ENCODE results near the gene XRCC3. TPM values are rescaled to one million over a fixed set of nuclear protein-coding genes. Genes with fewer than 3 reads are reported as not detected.

The XRCC3 gene
- total RNA-seq, 2 experiments from 2014 or later, result 46.2 to 52.5 TPM

DNA sequence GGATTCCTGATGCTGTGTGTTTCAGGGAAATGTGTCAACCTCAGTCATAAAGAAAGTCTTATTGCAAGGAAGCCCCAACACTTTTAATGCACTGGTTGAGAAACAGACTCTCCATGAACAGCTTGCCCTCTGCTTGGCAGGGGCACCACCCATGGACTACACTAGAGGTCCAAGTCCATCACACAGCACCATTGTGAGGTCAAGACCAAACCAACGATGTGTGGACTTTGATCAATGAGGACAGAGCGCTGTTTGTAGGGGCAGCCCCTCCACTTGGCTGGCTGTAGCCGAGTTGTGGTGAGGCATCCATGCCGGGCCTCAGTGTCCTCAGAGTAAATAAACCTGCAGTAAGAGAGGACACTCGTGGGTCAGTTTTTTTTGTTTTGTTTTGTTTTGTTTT, 30.2 kb upstream of the XRCC3 start:
- no peaks in the 10 kb centered on the region for H3K9me3 Mint-ChIP-seq (ENCODE audit: insufficient read depth)
- peaks cover 25% of the 10 kb centered on the region for H3K4me1 Mint-ChIP-seq (ENCODE audit: low read depth)
- no peaks in the 10 kb centered on the region for H3K27me3 Mint-ChIP-seq (ENCODE audit: low read depth)
- no peak overlapping the region for H3K27ac Mint-ChIP-seq
- CTCF ChIA-PET, result no interaction called here
- DNase-seq, result no peak
- POLR2A ChIA-PET, result interaction anchor here (0.8 kb wide), 1 partner anchor 206 kb away, joined by 3 read pairs; no protein-coding TSS in a partner anchor
- ATAC-seq, result no peak
- H3K4me3 Mint-ChIP-seq, result no peak overlapping the region
- peaks cover 6% of the 10 kb centered on the region for H3K36me3 Mint-ChIP-seq (ENCODE audit: low read depth)

DNA sequence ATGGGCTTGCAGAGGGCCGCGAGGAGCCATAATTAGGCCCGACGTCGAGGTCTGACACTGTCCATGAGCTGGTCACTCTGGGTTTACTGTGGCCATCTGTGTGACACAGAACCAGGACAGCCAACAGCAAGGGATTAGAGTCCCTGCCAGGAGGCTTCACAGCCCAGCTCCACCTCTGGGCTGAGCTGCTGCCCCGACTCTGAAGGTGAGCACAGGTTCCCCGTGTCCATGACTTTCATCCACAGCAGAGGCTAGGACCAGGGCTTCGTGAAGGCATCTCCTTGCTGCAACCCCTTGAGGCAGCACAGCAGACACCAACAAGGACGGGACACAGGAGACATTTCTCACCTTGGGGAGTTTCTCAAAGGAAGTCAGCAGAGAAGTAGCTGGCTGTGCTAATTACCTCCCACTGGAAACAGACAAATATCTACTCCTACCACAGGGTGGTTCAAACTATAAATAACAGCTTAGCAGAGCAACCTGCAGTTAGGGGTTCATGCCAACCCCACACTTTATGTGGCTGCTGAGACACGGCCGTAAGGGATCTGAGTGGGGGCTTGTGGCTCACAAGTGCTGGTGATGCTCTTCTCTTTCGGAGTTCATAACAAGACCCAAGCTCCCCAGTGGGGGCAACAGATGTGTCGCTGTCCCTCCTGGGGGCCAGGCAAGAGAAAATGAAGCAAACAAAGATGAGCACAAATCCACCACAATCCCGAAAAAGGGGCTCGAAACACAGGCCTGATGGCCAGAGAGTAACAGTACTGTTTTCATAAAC, 29.6 kb upstream of the XRCC3 start:
- POLR2A ChIA-PET, result no interaction called here
- H3K9me3 Mint-ChIP-seq (ENCODE audit: insufficient read depth), result no peaks in the 10 kb centered on the region

DNA sequence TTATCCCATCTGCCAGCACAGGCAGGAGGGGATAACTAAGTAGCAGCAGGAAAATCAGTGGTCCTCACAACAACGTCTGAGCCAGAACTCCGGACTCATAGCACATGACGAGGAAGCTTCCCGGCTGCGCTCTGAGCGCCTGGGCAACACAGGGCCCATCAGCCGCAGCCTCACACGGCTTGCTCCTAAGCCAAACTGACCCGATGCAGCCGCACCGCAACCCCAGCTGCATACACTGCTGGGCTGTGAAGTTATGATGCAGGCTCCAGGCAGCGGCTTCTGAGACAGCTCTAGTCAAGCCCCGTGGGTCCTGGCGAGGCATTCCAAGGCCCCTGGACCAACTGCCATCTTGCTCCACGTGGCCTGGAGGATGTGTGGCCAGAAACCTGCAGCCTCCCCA, 28.4 kb upstream of the XRCC3 start:
- H3K36me3 Mint-ChIP-seq (ENCODE audit: low read depth), result no peaks in the 10 kb centered on the region
- ChIA-PET POLR2A (no interaction called here), CTCF (no interaction called here)
- no peak overlapping the region for H3K4me3 Mint-ChIP-seq
- H3K27me3 Mint-ChIP-seq (ENCODE audit: low read depth), result no peaks in the 10 kb centered on the region
- DNase-seq (no peak), ATAC-seq (no peak)
- peaks cover 13% of the 10 kb centered on the region for H3K4me1 Mint-ChIP-seq (ENCODE audit: low read depth)
- H3K9me3 Mint-ChIP-seq (ENCODE audit: insufficient read depth), result no peaks in the 10 kb centered on the region
- H3K27ac Mint-ChIP-seq, result no peak overlapping the region

More for the DNA sequence above, 29.6 kb upstream of the XRCC3 start:
- H3K36me3 Mint-ChIP-seq (ENCODE audit: low read depth), result peaks cover 5% of the 10 kb centered on the region
- no peaks in the 10 kb centered on the region for H3K27me3 Mint-ChIP-seq (ENCODE audit: low read depth)
- DNase-seq (no peak), ATAC-seq (no peak)
- H3K4me1 Mint-ChIP-seq (ENCODE audit: low read depth), result peaks cover 21% of the 10 kb centered on the region
- no peak overlapping the region for H3K4me3 Mint-ChIP-seq
- CTCF ChIA-PET, result no interaction called here
- H3K27ac Mint-ChIP-seq, result no peak overlapping the region

DNA sequence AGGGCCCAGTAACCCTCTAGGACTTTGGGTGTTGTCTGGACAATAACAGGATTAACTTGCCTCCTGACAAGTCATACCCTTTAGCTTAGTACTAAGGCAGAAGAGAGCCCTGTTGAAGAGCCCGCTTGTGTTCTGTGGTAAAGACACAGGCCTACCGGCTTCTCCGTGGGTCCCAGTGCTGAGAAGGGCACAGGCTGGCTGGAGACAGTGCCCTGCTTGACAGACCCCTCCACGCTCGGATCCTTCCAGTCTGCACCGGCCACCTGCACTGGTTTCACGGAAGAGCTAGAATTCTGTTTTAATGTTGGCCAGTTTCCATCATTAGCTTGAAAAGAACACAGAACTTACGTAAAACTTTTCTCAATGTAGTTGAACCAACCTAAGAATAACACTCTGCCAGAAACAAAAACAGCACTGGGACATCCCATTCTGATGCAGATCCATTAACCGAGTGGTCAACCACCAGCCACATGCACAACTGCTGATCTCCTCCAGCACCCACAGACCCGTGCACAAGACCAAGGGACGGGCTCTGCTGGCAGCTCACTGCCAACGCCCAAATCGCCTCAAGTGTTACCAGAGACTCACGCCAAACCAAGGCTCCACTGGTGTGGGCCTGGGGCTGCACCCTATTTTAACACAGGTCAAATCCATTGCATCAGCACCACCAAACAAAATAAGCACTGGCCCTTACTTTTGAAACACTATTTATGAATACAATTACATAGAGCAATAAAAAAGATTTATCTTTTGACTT, 27.4 kb upstream of the XRCC3 start:
- Mint-ChIP-seq H3K36me3 (ENCODE audit: low read depth) (no peaks in the 10 kb centered on the region), H3K27me3 (ENCODE audit: low read depth) (no peaks in the 10 kb centered on the region), H3K4me1 (ENCODE audit: low read depth) (peaks cover 3% of the 10 kb centered on the region), H3K4me3 (no peak overlapping the region), H3K27ac (no peak overlapping the region), H3K9me3 (ENCODE audit: insufficient read depth) (no peaks in the 10 kb centered on the region)
- ChIA-PET CTCF (interaction anchor here (1.3 kb wide), 1 partner anchor 31 kb away, joined by 3 read pairs; no protein-coding TSS in a partner anchor), POLR2A (interaction anchor here (0.5 kb wide), 1 partner anchor 17 kb away, joined by 3 read pairs; no protein-coding TSS in a partner anchor)
- ATAC-seq (no peak), DNase-seq (no peak)

- ATAC-seq, result no peak
- no peaks in the 10 kb centered on the region for H3K27me3 Mint-ChIP-seq (ENCODE audit: low read depth)
- no peak for DNase-seq
- ChIA-PET CTCF (no interaction called here), POLR2A (no interaction called here)
- H3K9me3 Mint-ChIP-seq (ENCODE audit: insufficient read depth), result no peaks in the 10 kb centered on the region
- H3K36me3 Mint-ChIP-seq (ENCODE audit: low read depth), result no peaks in the 10 kb centered on the region
- no peak overlapping the region for H3K4me3 Mint-ChIP-seq
- H3K4me1 Mint-ChIP-seq (ENCODE audit: low read depth), result no peaks in the 10 kb centered on the region
- no peak overlapping the region for H3K27ac Mint-ChIP-seq
These were observed 26.6 kb upstream of the XRCC3 start for GRCh38 chr14:103741876-103742275.

DNA sequence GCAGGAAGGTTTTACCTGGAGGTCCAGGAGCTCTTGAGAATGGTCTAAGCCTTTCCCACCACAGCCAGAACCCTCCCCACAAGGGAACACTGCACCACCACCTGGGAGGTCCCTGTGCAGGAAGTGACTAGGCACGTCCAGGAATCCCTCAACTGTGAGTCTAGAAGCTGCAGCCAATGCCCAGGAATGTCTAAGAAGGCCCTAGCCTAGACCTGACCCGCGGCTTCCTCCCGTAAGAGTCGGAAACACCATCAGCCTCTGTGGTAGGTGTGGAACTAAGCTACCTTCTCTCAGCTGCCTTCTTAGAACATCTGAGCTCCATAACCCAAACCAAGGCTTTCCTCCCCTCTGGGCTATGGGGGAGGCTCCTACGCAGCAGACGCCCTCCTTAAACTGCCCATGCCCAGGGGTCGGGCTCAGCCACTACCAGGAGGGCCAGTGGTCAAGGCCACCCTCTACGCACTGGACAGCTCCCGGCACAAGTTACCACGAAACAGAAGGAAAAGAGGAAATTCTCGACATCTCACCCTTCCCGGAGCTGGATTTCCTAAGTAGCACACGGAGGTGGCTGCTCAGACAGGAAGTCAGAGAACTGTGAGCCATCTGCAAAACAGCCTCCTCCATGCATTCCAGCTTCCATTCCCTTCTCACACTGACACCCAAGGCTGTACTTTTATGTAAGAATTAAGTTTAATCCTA, 25.9 kb upstream of the XRCC3 start:
- ATAC-seq (no peak), DNase-seq (no peak)
- H3K4me1 Mint-ChIP-seq (ENCODE audit: low read depth), result no peaks in the 10 kb centered on the region
- H3K9me3 Mint-ChIP-seq (ENCODE audit: insufficient read depth), result no peaks in the 10 kb centered on the region
- H3K27me3 Mint-ChIP-seq (ENCODE audit: low read depth), result no peaks in the 10 kb centered on the region
- no peaks in the 10 kb centered on the region for H3K36me3 Mint-ChIP-seq (ENCODE audit: low read depth)
- ChIA-PET POLR2A (no interaction called here), CTCF (no interaction called here)
- H3K27ac Mint-ChIP-seq, result no peak overlapping the region
- no peak overlapping the region for H3K4me3 Mint-ChIP-seq

DNA sequence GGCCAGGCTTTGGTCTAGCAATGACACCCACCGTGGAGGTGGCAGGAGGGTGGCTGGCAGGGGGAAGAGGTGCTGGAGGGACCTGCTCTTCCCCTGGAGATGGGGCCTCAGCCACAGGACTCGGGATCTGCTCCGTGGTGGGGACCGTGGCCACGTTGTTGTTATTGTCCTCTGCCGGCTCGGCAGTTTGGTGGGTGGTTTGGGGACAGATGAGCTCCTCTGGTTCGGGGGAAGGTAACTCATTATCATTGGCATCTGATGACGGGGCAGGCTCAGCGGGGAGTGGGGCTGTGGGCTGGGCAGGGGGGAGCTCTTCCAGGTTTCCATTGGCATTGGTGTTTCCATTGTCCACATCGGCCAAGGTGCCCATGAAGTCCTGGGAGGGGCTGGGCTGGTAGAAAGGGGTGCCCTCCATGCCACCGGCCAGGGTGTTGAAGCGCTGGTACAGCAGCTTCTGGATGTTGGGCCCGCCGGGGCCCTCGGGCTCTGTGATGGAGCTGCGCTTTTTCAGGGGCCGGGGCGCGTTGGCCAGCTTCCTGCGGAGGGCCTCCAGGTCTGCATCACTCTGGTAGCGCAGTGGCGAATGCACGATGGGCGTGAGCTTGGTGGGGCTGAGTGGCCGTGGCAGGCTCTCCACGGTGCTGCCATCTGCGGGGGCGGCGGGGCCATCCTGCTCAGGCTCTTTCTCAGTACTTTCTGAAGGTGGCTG, 24.7 kb upstream of the XRCC3 start:
- ChIA-PET POLR2A (no interaction called here), CTCF (no interaction called here)
- Mint-ChIP-seq H3K36me3 (ENCODE audit: low read depth) (no peaks in the 10 kb centered on the region), H3K27me3 (ENCODE audit: low read depth) (no peaks in the 10 kb centered on the region), H3K9me3 (ENCODE audit: insufficient read depth) (no peaks in the 10 kb centered on the region), H3K27ac (no peak overlapping the region), H3K4me3 (no peak overlapping the region), H3K4me1 (ENCODE audit: low read depth) (no peaks in the 10 kb centered on the region)
- no peak for ATAC-seq
- no peak for DNase-seq

- Mint-ChIP-seq H3K36me3 (ENCODE audit: low read depth) (no peaks in the 10 kb centered on the region), H3K4me1 (ENCODE audit: low read depth) (no peaks in the 10 kb centered on the region), H3K27ac (no peak overlapping the region), H3K4me3 (no peak overlapping the region), H3K27me3 (ENCODE audit: low read depth) (no peaks in the 10 kb centered on the region), H3K9me3 (ENCODE audit: insufficient read depth) (no peaks in the 10 kb centered on the region)
- POLR2A ChIA-PET, result no interaction called here
- ATAC-seq (no peak), DNase-seq (no peak)
- CTCF ChIA-PET, result no interaction called here
These were observed 24.2 kb upstream of the XRCC3 start for GRCh38 chr14:103739466-103739792.

DNA sequence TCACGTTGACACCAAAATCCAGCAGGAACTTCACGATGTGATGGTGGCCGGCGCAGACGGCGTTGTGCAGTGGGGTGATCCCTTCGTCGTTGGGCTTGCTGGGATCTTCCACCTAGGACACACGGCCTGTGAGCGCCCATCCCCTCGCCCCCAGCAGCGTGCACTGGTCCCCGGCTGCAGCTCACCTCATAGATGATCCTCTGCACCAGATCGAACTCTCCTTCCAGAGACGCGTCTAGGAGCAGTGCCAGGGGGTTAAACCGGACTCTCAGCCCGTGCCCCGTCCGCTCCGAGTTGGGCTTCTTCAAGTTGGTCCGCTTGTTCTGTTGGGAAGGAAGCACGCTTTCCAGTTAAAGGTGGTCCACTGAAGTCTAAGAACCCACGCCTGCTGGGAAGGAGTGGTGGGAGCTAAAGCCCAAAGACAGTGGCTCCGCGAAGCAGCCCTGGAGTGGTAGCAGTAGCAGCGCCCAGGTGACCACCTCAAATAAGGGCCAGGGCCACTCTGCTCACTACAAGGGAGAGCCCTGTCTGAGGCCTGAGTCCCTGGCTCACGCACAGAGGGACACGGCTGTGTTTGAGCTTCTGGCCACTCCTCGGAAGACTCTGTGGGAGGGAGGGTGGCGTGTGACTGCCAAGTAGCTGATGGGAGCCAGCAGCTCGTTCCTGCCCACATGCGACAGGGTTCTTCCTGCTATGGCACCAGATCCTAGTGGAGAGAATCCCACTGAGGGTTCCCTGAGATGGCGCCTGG, 23.6 kb upstream of the XRCC3 start:
- POLR2A ChIA-PET, result no interaction called here

DNA sequence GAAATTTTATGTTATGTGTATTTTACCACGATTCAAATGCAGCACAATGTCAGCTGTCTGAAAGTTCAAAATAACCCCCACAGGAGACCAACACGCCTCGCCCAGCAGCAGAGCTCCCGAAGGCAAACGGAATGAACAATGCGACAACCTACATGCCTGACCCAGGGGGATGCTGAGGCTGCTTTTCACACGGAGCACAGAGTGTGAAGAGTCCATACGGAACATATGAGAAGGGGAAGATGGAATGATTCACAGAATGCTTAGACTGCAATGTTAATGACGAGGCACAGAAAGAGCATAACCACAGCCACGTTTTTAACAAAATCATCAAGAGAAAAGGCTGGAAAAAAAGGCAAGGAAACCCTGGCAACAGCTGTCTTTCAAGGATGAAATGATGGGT, 22.9 kb upstream of the XRCC3 start:
- Mint-ChIP-seq H3K4me3 (no peak overlapping the region), H3K36me3 (ENCODE audit: low read depth) (no peaks in the 10 kb centered on the region), H3K27me3 (ENCODE audit: low read depth) (no peaks in the 10 kb centered on the region), H3K4me1 (ENCODE audit: low read depth) (no peaks in the 10 kb centered on the region), H3K9me3 (ENCODE audit: insufficient read depth) (no peaks in the 10 kb centered on the region), H3K27ac (no peak overlapping the region)
- ATAC-seq, result no peak
- ChIA-PET CTCF (no interaction called here), POLR2A (no interaction called here)
- no peak for DNase-seq

More for the DNA sequence above, 23.6 kb upstream of the XRCC3 start:
- Mint-ChIP-seq H3K36me3 (ENCODE audit: low read depth) (no peaks in the 10 kb centered on the region), H3K9me3 (ENCODE audit: insufficient read depth) (no peaks in the 10 kb centered on the region), H3K4me1 (ENCODE audit: low read depth) (no peaks in the 10 kb centered on the region), H3K27me3 (ENCODE audit: low read depth) (no peaks in the 10 kb centered on the region), H3K4me3 (no peak overlapping the region), H3K27ac (no peak overlapping the region)
- DNase-seq (no peak), ATAC-seq (no peak)
- CTCF ChIA-PET, result no interaction called here

- no peak overlapping the region for H3K27ac Mint-ChIP-seq
- POLR2A ChIA-PET, result no interaction called here
- H3K36me3 Mint-ChIP-seq (ENCODE audit: low read depth), result peaks cover 2% of the 10 kb centered on the region
- no peak overlapping the region for H3K4me3 Mint-ChIP-seq
- no peak for ATAC-seq
- DNase-seq, result no peak
- H3K27me3 Mint-ChIP-seq (ENCODE audit: low read depth), result no peaks in the 10 kb centered on the region
- CTCF ChIA-PET, result no interaction called here
- no peaks in the 10 kb centered on the region for H3K4me1 Mint-ChIP-seq (ENCODE audit: low read depth)
- H3K9me3 Mint-ChIP-seq (ENCODE audit: insufficient read depth), result no peaks in the 10 kb centered on the region
These were observed 22.3 kb upstream of the XRCC3 start for GRCh38 chr14:103737432-103738045.

Data from activated CD8-positive, alpha-beta T cell treated with anti-CD3 and anti-CD28 coated beads, Interleukin-2, amount 10 ng/mL, durations not matched to agents 7 days and 5 days (primary cell).